HEK293 (cell line): ENCODE results near the gene LIME1.

ENCODE experiments used
- CTCF ChIA-PET: fragments of 350-600 bp; formaldehyde crosslinking; extraction: SDS; loops from one replicate; lab custom pipeline; 2021; ENCODE audit warnings: antibody characterized with exemption; lab: Yijun Ruan, JAX
- POLR2A ChIA-PET: fragments of 300-600 bp; formaldehyde crosslinking; extraction: SDS; loops from one replicate; lab custom pipeline; 2020; ENCODE audit warnings: antibody characterized with exemption, inconsistent platforms; lab: Yijun Ruan, JAX
- H3K27ac ChIP-seq: fragments of 200-500 bp; sonication (Bioruptor generic); 2 replicates; pipeline ENCODE4 v1.5.1; 2014; ENCODE audit warnings: low read depth, low read length, control low read depth, inconsistent platforms; ENCODE audit errors: extremely low read depth
- H3K36me3 ChIP-seq, 2 experiments: fragments of 200-500 bp in 1 of 2; sonication (Bioruptor generic) in 1 of 2; 1 replicate in 1 of 2; 2 replicates in 1 of 2; pipeline ENCODE4 v1.5.1; 2014 to 2017; ENCODE audit warnings: inconsistent platforms in 2 of 2, low read length in 2 of 2; ENCODE audit not compliant: control insufficient read depth in 2 of 2, insufficient read depth in 1 of 2
- H3K4me1 ChIP-seq: fragments of 200-500 bp; sonication (Bioruptor generic); 2 replicates; pipeline ENCODE4 v1.5.1; 2014; ENCODE audit warnings: mild to moderate bottlenecking, low read length, inconsistent platforms; ENCODE audit not compliant: control insufficient read depth, insufficient read depth
- H3K4me3 ChIP-seq: 2 replicates; pipeline ENCODE4 v1.5.1; 2011; ENCODE audit warnings: low read depth, mild to moderate bottlenecking, control low read depth, low read length, moderate library complexity
- H3K9me3 ChIP-seq: fragments of 200-500 bp; sonication (Bioruptor generic); 2 replicates; pipeline ENCODE4 v1.5.1; 2014; ENCODE audit warnings: low read depth, low read length, inconsistent platforms; ENCODE audit not compliant: control insufficient read depth, insufficient read depth
- GFI1B ChIP-seq: fragments of 450-650 bp; formaldehyde crosslinking; IDR thresholded peaks from 2 replicates; pipeline ENCODE4 v1.5.1; 2016; ENCODE audit warnings: missing biosample characterization, missing genetic modification characterization
- GLIS1 ChIP-seq: fragments of 450-650 bp; formaldehyde crosslinking; IDR thresholded peaks from 2 replicates; pipeline ENCODE4 v1.5.1; 2016; ENCODE audit warnings: missing biosample characterization, missing genetic modification characterization
- KLF9 ChIP-seq: fragments of 450-650 bp; formaldehyde crosslinking; IDR thresholded peaks from 2 replicates; pipeline ENCODE4 v1.5.1; 2016; ENCODE audit warnings: missing biosample characterization, missing genetic modification characterization, low read depth
- OVOL3 ChIP-seq: fragments of 450-650 bp; formaldehyde crosslinking; IDR thresholded peaks from 2 replicates; pipeline ENCODE4 v1.5.1; 2016; ENCODE audit warnings: missing biosample characterization, missing genetic modification characterization
- PATZ1 ChIP-seq: fragments of 450-650 bp; formaldehyde crosslinking; IDR thresholded peaks from 2 replicates; pipeline ENCODE4 v1.5.1; 2016; ENCODE audit warnings: missing biosample characterization, missing genetic modification characterization
- PRDM1 ChIP-seq: fragments of 450-650 bp; formaldehyde crosslinking; IDR thresholded peaks from 2 replicates; pipeline ENCODE4; 2016; ENCODE audit warnings: missing biosample characterization, missing genetic modification characterization
- TSHZ1 ChIP-seq: fragments of 450-650 bp; formaldehyde crosslinking; IDR thresholded peaks from 2 replicates; pipeline ENCODE4 v1.5.1; 2016; ENCODE audit warnings: missing biosample characterization, missing genetic modification characterization, borderline replicate concordance
- ZBTB17 ChIP-seq: fragments of 450-650 bp; formaldehyde crosslinking; IDR thresholded peaks from 2 replicates; pipeline ENCODE4 v1.5.1; 2016; ENCODE audit warnings: missing biosample characterization, missing genetic modification characterization
- ZBTB26 ChIP-seq: fragments of 450-650 bp; formaldehyde crosslinking; optimal IDR thresholded peaks from 2 replicates; pipeline ENCODE3; 2016; ENCODE audit warnings: missing biosample characterization, mild to moderate bottlenecking, missing genetic modification characterization
- ZEB2 ChIP-seq: fragments of 450-650 bp; formaldehyde crosslinking; IDR thresholded peaks from 2 replicates; pipeline ENCODE4 v1.5.1; 2016; ENCODE audit warnings: missing biosample characterization, missing genetic modification characterization
- ZFP37 ChIP-seq: fragments of 450-650 bp; formaldehyde crosslinking; IDR thresholded peaks from 2 replicates; pipeline ENCODE4 v1.5.1; 2016; ENCODE audit warnings: missing biosample characterization, missing genetic modification characterization
- ZIC2 ChIP-seq: fragments of 450-650 bp; formaldehyde crosslinking; IDR thresholded peaks from 2 replicates; pipeline ENCODE4 v1.5.1; 2016; ENCODE audit warnings: missing biosample characterization, missing genetic modification characterization
- ZNF140 ChIP-seq: fragments of 450-650 bp; formaldehyde crosslinking; IDR thresholded peaks from 2 replicates; pipeline ENCODE4 v1.5.1; 2016; ENCODE audit warnings: missing biosample characterization, missing genetic modification characterization
- ZNF157 ChIP-seq: fragments of 450-650 bp; formaldehyde crosslinking; IDR thresholded peaks from 2 replicates; pipeline ENCODE4 v1.5.1; 2016; ENCODE audit warnings: missing biosample characterization, missing genetic modification characterization
- ZNF23 ChIP-seq: fragments of 450-650 bp; formaldehyde crosslinking; IDR thresholded peaks from 2 replicates; pipeline ENCODE4 v1.5.1; 2016; ENCODE audit warnings: missing biosample characterization, missing genetic modification characterization, borderline replicate concordance
- ZNF404 ChIP-seq: fragments of 450-650 bp; formaldehyde crosslinking; IDR thresholded peaks from 2 replicates; pipeline ENCODE4 v1.5.1; 2017; ENCODE audit warnings: missing biosample characterization, missing genetic modification characterization
- ZNF416 ChIP-seq: fragments of 450-650 bp; formaldehyde crosslinking; IDR thresholded peaks from 2 replicates; pipeline ENCODE4 v1.5.1; 2016; ENCODE audit warnings: missing biosample characterization, missing genetic modification characterization
- ZNF514 ChIP-seq: fragments of 450-650 bp; formaldehyde crosslinking; IDR thresholded peaks from 2 replicates; pipeline ENCODE4 v1.5.1; 2016; ENCODE audit warnings: missing biosample characterization, missing genetic modification characterization
- ZNF521 ChIP-seq: fragments of 450-650 bp; formaldehyde crosslinking; IDR thresholded peaks from 2 replicates; pipeline ENCODE4 v1.5.1; 2017; ENCODE audit warnings: missing biosample characterization, mild to moderate bottlenecking, missing genetic modification characterization
- ZNF529 ChIP-seq: fragments of 450-650 bp; formaldehyde crosslinking; IDR thresholded peaks from 2 replicates; pipeline ENCODE4 v1.5.1; 2017; ENCODE audit warnings: missing genetic modification characterization, missing biosample characterization; ENCODE audit not compliant: insufficient replicate concordance
- ZNF558 ChIP-seq: fragments of 450-650 bp; formaldehyde crosslinking; IDR thresholded peaks from 2 replicates; pipeline ENCODE4 v1.5.1; 2016; ENCODE audit warnings: missing biosample characterization, missing genetic modification characterization
- ZNF585B ChIP-seq: fragments of 450-650 bp; formaldehyde crosslinking; IDR thresholded peaks from 2 replicates; pipeline ENCODE4 v1.5.1; 2016; ENCODE audit warnings: missing biosample characterization, missing genetic modification characterization
- ZNF626 ChIP-seq: fragments of 450-650 bp; sonication (Bioruptor Pico); formaldehyde crosslinking; IDR thresholded peaks from 2 replicates; pipeline ENCODE4 v1.5.1; 2018; ENCODE audit warnings: missing biosample characterization, missing genetic modification characterization, inconsistent platforms
- ZSCAN18 ChIP-seq: fragments of 450-650 bp; formaldehyde crosslinking; IDR thresholded peaks from 2 replicates; pipeline ENCODE4 v1.5.1; 2016; ENCODE audit warnings: missing biosample characterization, missing genetic modification characterization
- ZSCAN4 ChIP-seq: fragments of 450-650 bp; formaldehyde crosslinking; IDR thresholded peaks from 2 replicates; pipeline ENCODE4 v1.5.1; 2017; ENCODE audit warnings: missing biosample characterization, missing genetic modification characterization

Gene LIME1

GRCh38 chr20:63691711-63692435 lies 44.6 kb upstream of the LIME1 start:
- no peak overlapping the region for H3K27ac ChIP-seq
- CTCF ChIA-PET: interaction anchor here (1.5 kb wide), 1 partner anchor 153 kb away, joined by 4 read pairs; no protein-coding TSS in a partner anchor
- H3K36me3 ChIP-seq: peaks cover 0 to 12% of the 10 kb centered on the region in 2 experiments; a peak in 1 of 3 replicates
- no peak overlapping the region for H3K4me3 ChIP-seq
- no peaks in the 10 kb centered on the region for H3K9me3 ChIP-seq
- POLR2A ChIA-PET: interaction anchor here (1.2 kb wide), 1 partner anchor 9 kb away, joined by 3 read pairs; no protein-coding TSS in a partner anchor
- TF ChIP-seq PATZ1 (tag by site-specific recombination) (no peak; the same call in 1 of the 2 replicates), GLIS1 (tag by site-specific recombination) (peak; percentile 60), ZIC2 (tag by site-specific recombination) (0 out of 2 replicates have a peak, but pooled peaks have one; percentile 18)
- TF ChIP-seq, all 188 proteins: peak for 2
- H3K4me1 ChIP-seq: no peaks in the 10 kb centered on the region

GRCh38 chr20:63692436-63693082 lies 43.9 kb upstream of the LIME1 start:
- Histone ChIP-seq H3K4me1 (no peaks in the 10 kb centered on the region), H3K36me3 (peaks cover 0 to 18% of the 10 kb centered on the region in 2 experiments; a peak in 1 of 3 replicates), H3K4me3 (no peak overlapping the region), H3K9me3 (no peaks in the 10 kb centered on the region), H3K27ac (no peak overlapping the region)
- ChIA-PET CTCF (no interaction called here), POLR2A (no interaction called here)
- no peak for TF ChIP-seq ZNF514 (tag by site-specific recombination)
- no peak for TF ChIP-seq TSHZ1
- no peak for TF ChIP-seq ZFP37 (tag by site-specific recombination)
- no peak for TF ChIP-seq OVOL3 (tag by site-specific recombination)
- TF ChIP-seq ZNF585B (tag by site-specific recombination): no peak
- no peak for TF ChIP-seq ZNF626 (tag by site-specific recombination)
- TF ChIP-seq ZNF529 (tag by site-specific recombination): no peak
- TF ChIP-seq ZNF416 (tag by site-specific recombination): no peak
- TF ChIP-seq ZNF140 (tag by site-specific recombination): no peak
- TF ChIP-seq ZNF521 (tag by site-specific recombination): no peak
- no peak for TF ChIP-seq ZEB2 (tag by site-specific recombination)
- TF ChIP-seq GFI1B (tag by site-specific recombination): no peak
- no peak for TF ChIP-seq KLF9
- TF ChIP-seq ZNF404: no peak
- TF ChIP-seq ZNF23 (tag by site-specific recombination): no peak
- TF ChIP-seq PRDM1 (tag by site-specific recombination): no peak
- TF ChIP-seq ZNF558 (tag by site-specific recombination): no peak
- peak; percentile 76 for TF ChIP-seq ZBTB17
- TF ChIP-seq ZBTB26 (tag by site-specific recombination): no peak
- no peak for TF ChIP-seq ZNF157
- TF ChIP-seq ZSCAN18 (tag by site-specific recombination): no peak
- no peak for TF ChIP-seq ZSCAN4 (tag by site-specific recombination)
